ENCODE results near the gene ACTRT2.

ACTRT2 gene

DNA sequence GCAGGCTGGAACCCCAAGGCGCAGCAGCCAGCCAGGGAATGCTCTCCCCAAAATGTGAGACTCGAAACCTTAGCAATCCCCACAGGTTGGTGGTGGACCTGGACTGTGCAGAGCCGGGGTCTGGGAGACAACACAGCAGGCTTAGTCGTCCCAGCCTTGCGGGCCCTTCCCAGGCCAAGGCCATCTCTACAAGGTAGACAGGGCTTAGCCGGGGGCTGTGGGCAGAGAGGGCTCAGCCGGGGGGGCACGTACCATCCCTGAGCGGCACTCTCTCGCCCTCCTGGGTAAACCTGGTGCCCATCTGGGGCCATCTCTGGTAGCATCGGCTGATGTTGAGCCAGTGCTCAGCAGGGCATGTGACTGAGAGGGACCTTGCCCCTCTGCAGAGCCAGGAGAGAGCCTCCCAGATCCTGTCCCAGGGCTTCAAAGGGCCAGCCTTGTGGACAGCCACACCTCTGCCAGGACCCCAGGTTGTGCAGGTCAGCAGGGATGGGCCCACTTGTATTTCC, 2.2 kb upstream of the ACTRT2 start:
- DNase-seq: no peak

DNA sequence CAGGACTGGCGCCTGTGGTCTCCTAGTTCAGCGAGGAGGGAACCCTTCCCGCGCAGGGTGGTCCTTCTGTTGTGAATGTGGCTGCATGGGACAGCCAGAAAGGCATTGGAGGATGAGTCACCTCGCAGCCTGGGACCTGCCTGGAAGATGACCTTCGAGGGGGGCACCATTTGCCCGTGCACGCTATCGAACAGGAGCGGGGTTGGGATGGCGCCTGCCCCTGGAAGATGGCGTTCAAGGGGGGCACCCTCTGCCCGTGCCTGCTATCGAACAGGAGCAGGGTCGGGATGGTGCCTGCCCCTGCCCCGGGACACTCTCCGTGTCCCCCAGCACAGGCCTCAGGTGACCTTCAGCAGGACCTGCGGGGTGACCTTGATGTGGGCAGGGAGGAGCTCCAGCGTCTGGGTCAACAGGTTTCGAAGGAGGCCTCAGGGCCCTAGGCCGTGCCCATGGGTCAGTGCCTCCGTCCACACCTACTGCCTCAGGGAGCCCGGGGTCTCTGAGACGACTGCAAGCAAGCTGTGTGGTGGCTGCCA, 1.7 kb upstream of the ACTRT2 start:
- no peak for DNase-seq

DNA sequence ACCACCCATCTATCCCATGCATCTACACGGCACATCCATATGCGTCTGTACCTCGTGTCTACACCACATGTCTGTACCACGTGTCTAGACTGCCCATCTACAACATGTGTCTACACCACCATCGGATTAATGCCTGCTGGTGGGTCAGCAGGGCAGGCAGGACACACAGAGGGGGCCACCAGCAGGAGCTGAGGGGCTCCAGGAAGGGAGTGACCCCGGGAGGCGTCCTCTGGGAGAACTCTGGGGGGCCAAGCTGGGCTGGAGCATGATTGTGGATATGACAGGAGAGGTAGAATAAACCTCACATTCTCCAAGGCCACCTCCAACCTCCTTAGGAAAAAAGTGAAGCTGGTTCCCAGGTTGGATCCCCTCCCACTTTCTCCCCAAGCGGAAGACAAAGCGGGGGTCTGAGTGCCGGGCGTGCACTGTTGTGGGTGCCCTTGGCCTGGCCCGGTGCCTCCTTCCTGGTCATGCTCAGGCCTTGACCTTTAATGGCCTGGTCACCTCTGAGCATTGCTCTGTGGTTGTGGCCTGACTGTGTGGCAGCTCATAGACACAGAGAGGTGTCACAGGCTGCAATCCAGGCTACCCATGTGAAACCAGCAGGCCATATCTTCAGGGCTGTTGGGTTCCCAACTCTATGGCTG, 881 bp upstream of the ACTRT2 start:
- no peak for DNase-seq

DNA sequence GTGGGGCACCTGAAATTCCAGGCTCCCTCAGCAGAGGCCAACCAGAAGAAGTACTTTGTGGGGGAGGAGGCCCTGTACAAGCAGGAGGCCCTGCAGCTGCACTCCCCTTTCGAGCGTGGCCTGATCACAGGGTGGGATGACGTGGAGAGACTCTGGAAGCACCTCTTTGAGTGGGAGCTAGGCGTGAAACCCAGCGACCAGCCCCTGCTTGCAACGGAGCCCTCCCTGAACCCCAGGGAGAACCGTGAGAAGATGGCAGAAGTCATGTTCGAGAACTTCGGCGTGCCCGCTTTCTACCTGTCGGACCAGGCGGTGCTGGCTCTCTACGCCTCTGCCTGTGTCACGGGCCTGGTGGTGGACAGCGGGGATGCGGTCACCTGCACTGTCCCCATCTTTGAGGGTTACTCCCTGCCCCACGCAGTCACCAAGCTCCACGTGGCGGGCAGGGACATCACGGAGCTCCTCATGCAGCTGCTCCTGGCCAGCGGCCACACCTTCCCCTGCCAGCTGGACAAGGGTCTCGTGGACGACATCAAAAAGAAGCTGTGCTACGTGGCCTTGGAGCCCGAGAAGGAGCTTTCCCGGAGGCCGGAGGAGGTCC, 634 bp downstream of the ACTRT2 start:
- no peak for DNase-seq

DNA sequence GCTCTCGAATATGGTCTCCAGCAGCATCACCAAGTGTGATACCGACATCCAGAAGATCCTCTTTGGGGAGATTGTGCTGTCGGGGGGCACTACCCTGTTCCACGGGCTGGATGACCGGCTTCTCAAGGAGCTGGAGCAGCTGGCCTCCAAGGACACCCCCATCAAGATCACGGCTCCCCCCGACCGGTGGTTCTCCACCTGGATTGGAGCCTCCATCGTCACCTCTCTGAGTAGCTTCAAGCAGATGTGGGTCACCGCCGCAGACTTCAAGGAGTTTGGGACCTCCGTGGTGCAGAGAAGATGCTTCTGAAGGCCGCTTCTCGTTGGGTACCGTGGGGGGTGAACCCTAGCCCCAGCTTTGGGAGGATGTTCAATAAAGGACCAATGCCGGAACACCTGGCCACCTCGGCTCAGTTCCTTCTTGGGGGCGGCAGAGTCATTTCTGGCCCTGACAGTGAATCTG, 1.3 kb downstream of the ACTRT2 start:
- DNase-seq: no peak

DNA sequence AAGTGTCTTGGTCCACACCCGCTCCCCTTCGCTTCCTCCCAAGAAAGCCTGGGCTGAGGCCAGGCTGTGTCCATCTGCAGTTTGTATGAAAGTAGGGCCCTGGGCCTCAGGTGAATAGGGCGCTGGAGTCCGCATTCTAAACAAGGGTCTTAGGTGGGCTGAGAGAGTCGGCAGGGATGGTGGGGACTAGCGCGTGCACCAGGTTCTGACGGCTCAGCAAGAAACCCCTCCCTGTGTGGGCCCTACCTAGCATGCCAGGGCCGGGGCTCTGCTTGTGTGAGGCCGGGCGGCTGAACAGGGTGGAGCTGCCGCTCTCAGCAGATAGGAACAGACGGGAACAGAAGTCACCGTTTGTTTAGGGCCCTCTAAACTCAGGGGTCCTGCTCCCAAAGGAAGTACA, 1.7 kb downstream of the ACTRT2 start:
- no peak for DNase-seq

DNA sequence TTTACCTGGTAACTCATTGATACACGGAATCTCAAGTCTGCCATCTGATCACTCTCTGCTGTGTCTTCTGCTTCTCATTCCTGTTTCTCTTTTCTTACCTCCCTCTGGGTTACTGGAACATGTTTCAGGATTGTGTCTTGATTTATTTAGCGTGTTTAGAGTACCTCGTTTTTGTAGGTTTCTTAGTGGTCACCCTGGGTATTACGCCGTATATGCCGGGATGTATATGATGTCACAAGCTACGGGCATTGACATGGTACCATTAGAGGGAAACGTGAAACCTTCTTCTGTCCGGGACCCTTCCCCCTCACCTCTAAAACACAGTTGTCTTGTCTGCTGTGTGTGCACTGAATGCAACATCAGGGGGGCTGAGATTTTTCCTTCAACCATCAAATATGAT, 2.8 kb downstream of the ACTRT2 start:
- DNase-seq: no peak

DNA sequence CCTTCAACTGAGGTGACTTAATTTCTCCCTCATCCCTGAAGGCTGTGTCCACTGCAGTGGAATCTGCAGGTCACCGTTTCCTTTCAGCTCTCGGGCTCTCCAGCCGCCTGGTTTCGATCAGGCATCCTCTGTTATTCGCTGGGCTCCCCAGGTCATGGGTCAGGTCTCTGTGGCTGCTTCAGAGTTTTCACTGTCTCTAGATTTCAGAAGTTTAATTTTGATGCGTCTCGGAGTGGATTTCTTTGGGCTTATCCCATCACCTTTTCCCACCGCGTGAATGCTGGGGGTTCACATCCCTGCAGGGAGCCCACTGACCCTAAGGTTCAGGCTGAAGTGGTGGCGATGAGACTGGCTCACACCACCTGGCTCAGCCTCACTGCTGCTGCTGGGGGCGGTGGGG, 3.3 kb downstream of the ACTRT2 start:
- DNase-seq: no peak

DNA sequence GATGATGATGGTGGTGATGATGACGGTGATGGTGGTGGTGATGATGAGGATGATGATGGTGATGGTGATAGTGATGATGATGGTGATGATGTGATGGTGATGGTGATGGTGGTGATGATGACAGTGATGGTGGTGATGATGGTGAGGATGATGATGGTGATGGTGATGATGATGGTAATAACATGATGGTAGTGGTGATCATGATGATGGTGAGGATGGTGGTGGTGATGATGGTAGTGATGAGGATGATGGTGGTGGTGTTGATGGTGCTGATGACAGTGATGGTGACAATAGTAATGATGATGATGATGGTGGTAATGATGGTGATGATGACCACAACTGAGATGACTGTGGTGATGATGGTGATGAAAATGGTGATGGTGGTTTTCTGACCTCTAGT, 4.9 kb downstream of the ACTRT2 start:
- no peak for DNase-seq

DNA sequence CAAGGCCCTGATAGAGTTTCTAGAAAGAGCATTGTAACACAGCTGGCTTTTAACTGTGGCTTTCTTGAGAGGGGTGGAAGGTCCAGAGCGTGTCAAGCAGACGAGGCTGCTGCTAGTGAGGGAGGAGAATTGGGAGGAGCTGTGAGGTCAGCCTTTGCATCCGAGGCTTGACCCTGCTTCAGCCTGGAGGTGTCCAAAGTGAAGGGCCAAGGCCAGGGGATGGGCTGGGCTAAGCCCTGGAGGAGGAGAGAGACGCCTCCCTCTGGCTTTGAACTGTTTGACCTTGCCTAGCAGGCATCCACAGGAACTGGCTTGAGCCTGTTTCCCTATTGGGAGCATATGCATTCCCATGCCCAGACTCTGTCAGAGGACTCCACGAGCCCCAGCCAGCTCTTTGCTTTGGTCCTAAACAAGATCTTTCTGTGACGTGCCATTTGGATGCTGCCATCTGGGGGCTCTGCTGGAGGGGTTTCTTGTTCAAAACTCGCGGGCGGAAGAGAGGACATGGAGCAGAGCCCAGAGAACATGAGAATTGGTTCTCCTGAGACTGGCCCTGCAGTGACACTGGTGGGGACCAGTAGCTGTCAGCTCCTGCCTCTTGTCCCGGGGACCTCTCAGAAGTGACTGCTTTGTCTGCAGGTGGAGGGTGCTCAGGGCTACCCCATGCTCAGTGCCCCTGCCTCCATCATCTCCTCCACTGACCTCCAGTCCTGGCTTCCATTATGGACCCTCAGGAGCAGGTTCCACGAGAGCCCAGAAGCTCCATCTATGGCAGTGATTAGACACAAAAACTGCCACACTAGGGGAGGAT, 5.5 kb downstream of the ACTRT2 start:
- DNase-seq: no peak

DNA sequence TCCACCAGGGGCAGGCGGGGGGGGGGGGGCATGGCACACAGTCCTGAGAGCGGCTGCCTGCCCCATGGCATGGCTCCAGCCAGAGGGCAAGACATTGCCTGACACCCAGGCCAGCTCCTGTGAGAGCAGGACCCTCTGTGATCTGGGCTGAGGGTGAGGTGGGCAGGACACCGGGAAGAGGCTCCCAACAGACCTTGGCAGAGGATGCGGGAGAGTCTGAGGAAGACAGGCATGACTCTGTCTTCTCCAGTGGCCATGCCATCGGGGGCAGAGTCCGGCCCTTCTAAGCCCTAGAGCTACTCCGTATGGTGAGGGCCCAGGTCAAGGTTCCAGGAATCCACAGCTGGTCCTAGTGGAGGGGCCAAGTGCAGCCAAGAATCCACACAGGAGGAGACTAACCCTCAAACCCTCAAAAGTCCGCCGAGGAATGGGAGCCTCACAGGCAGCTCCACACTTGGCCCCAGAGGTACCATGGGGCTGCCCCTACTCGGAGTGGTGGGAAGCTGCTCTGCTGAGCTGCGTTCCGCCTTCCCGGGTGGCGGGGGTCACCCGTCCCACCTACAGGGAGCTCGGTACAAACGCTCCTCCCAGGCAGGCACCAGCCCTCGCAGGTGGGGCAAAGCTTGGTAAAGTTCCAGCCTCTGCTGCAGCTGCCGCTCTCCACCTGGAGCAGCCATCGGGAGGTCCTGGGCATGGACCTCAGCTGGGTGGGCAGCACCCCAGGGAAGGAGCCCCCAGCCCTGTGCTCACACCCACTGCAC, 6.5 kb downstream of the ACTRT2 start:
- DNase-seq: no peak

DNA sequence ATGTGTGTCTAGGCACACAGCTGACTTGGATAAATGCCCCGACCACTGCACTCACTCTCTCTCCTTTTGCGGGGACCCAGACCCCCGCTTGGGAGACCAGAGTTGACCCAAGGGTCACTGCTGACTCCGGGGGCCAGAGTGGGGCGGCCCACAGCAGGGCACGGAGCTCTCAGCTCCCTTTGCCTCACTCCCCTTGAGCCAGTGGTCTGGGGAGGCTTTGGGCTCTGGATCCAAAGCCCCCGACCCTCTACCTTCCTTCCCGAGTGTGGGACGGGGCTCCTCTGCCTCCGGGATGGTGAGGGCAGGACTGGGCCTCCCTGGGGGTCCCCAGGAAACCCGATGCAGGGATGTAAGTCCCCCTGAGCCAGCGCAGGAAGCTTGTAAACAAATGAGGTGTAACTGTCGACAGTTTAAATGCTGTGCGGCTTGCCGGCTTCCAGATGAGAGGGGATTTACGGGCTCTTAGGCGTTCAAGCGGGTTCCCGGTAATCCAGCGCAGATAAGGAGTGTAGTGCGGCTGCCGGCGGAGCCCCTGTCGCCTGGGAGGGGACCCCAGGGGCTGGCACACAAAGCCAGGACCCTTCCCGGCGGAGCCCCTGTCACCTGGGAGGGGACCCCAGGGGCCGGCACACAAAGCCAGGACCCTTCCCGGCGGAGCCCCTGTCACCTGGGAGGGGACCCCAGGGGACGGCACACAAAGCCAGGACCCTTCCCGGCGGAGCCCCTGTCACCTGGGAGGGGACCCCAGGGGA, 7.4 kb downstream of the ACTRT2 start:
- no peak for DNase-seq

DNA sequence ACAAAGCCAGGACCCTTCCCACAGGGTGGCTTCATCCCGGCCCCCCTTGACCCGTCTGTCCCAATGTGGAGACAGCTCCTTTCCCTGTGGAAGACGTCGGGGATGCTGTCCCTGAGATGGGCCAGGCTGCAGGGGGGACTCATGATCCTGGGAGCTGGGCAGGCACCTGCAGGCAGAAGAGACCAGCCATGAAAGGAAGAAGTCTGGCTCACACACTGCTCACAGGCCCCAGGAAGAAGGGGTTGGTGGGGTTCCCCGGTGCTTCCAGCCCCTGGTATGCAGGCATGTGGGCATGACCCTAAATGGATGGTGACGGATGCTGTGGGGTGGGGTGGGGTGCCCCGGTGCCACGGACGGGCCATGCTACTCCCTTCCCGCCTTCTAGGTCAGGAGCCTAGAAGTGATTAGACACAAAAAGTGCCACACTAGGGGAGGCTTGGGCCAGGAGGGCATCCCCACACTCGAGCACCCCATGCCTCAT, 8.3 kb downstream of the ACTRT2 start:
- no peak for DNase-seq

DNA sequence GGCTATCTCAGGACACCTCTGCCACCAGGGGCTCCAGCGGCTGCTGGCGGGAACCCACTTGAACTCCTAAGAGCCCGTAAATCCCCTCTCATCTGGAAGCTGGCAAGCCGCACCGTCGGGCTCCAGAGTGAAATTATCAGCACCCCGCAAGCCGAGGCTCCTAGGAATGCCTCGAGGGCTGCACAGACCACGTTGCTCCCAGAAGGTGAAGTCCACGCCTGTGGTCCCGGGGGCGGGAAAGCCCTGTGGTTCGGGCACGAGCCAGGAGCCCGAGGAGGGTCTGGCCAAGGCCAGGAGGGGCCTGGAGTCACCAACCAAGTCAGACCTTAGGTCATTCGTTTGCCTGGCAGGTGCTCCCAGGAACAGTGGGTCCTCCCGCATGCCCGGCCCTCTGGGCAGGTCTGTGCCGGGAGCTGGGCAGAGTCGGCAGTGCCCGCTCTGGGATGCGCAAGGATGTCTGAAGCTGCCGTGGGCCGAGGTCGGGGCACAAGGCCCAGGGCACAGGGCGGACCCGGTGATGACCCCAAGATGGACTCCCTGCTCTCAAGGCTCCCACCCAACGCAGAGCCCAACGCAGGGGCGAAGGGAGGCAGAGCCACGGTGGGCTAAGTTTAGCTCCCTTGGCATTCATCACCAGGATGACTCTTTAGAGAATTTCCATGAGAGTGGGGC, 8.9 kb downstream of the ACTRT2 start:
- DNase-seq: no peak

DNA sequence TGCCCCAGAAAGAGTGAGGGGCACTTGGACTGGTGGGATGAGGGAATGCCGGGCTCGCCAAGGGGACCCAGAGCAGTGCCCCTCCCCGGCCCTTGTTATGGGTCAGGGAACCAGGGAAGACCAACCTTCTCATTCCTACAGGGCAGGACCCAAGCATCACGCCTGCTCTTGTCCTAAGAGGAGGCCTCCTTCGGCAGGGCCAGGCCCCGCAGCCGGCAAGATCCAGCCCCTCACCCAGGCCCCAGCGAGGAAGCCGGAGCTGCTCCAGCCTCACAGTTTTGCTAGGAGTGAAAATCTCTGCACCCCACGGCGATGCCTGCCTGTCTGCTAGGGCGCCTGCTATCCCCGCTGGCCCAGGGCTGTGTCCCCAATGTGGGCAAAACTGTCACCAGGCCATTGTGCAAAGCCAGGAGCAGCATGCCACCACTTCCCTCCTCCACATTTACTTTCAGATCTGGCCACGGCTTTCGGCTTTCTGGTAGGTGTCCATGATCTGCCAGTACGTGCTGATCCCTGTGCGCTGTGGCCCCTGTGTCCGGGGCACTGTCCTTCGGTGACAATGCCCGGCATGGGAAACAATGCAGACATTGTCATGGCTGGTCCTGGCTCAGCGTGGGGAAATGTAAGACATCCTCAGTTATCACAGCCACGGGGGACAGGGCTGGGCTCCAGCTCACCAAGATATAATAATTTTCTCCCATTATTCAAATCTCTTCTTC, 9.6 kb downstream of the ACTRT2 start:
- DNase-seq: no peak

DNA sequence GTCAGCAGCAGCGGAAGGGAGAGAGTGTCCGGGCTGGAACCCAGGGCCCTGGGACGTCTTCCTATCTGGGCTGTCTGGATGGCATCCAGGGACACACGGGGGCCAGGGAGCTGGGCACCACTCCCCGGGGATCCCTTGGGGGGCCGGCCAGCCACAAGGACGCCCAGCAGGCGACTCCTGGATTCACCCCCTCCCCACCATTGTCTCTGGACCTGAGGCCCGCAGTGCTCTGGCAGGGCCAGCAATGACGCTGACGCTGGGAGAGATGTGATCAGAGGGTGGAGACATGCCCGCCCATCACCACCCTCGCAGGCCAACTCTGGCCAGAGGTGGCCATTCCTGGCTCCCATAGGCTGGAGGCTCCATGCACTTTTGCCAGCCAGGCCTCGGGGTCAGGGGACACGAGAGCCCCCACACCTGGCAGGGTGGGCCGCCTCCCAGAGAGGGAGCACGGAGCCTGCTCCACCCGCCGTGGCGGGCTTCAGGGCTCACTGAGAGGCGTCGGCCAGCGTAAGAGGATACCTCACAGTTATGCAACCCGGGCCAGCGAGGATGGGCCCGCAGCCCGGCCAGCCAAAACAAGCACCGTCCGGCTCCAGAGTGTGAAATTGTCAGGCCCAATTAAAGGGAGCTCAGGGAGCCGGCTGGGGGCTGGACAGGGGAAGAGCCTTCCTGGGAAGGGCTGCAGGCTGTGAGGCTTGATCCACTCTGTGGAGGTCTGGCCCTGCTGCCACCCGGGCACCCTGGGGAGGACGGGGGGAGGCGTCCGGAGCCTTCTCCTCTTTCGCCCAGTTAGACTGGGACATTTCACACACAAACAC, 10.3 kb downstream of the ACTRT2 start:
- no peak for DNase-seq

DNA sequence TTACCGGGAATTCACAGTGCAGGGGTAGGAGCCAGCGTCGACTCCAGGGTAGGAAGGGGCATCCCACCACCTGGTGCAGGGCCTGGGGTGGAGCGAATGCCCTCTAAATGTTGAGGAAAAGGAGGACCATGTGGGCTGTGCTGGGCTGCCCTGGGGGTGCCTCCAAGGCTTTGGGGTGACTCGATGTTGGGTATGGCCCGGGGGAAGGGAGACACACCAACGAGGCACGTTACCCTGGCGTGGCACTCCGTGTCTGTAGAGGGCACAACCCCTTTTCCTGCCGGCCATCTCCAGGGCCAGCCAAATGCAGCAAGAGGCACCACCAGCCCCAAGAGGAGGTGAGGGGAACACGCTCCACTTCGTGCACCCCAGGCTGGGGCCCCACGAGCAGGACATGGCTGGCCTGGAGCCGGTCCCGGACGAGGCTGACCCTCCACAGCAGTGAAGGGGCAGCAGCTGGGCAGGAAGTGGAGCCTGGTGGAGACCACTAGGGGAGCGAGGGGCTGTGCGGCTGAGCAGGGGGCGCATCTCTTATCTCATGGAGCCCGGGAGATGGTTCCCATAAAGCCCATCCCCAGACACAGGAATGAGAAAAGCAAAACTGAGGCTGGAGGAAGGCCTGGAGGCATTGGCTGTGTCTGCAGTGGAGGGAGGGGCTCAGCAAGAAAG, 11.2 kb downstream of the ACTRT2 start:
- no peak for DNase-seq

DNA sequence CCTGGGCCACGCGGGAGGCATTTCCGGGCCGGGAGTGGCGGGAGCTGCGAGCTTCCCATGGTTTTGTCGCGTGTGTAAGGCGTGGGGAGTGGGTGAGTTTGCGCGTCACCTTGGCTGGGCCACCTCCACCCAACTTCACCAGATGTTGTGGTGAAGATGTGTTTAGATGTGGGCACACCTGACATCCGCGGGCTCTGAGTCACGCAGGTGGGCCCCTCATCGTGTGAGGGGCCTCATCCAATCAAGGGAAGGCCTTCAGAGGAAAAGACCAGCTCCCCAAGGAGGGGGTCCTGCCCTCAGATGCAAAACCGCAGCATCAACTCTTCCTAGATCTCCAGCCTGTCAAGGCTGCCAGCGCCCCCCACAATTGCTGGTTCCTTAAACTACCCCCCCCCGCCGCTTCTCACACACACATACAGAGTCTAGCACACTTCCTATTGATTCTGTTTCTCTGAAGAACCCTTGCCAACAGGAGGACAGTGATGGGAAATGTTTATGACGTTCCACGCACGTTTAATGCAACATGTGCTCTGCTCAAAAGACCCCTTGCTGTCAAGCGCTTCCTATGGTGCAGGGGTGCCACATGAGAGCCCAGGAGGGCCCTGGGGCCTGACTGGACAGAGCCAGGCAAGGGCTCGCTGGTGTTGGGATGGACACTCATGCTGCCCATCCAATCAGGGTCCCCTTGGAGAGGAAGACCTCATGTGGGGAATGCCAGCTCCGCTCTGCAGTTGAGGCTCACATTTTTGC, 11.9 kb downstream of the ACTRT2 start:
- DNase-seq: no peak

DNA sequence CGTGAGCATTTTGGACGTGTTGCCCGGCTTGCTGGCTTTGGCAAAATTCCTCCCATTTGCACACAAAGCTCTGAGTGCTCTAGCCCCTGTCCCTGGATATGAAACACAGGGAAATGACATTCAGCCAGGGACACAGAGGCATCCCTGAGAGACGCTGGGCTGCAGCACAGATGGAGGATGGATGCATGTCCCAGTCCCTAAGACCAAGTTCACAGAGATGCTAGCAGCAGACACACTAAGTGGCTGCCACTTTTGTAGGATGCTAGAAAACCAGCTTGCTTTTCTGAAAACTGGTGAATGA, 12.5 kb downstream of the ACTRT2 start:
- DNase-seq: no peak

All from activated CD4-positive, alpha-beta T cell treated with anti-CD3 and anti-CD28 coated beads, Interleukin-10, Interleukin-2, amounts not matched to agents 100 ng/mL and 50 ng/mL, durations not matched to agents 16 hours and 8 hours (primary cell).